Uterus (tissue), 2 donors: ENCODE data around the gene STC2.

ENCODE experiments used
- POLR2A ChIP-seq, 2 donors: fragments of 450-650 bp; IDR thresholded peaks; one replicate each; pipeline ENCODE4 v1.6.1; 2016; ENCODE audit warnings: antibody characterized with exemption in 2 of 2, mild to moderate bottlenecking in 1 of 2, moderate library complexity in 1 of 2
- TF ChIP-seq, protein P1 (sequence below), 4 experiments: fragments of 200-600 bp in 2 of 4; fragments of 450-650 bp in 2 of 4; sonication (generic) in 2 of 4; IDR thresholded peaks; one replicate each; pipeline ENCODE4 v1.5.1; 2016 to 2019; ENCODE audit warnings: antibody characterized with exemption in 4 of 4, mild to moderate bottlenecking in 2 of 4, moderate library complexity in 1 of 4

DNA sequence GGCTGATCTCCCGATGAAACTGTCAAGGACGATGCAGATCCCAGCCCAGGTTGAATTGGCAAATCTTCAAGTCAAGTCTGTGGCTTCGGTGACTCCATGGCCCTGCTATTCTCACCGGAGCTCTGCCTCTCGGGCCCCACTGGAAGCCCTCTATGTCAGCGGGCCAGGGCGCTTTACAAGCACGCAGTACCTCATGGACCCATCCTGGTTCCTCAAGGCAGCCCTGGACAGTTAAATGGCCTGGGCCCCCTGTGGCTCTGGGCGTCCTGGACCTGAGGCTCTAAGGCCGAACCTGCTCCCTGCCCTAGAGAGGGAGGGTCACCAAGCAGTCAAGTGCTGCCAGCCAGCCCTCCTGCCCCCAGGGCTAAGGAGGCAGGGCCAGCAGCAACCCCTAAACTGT, 45.3 kb downstream of the STC2 start:
- no peak for TF ChIP-seq POLR2A (IDR thresholded peaks at IDR 0.05)
- TF ChIP-seq, protein P1, sequence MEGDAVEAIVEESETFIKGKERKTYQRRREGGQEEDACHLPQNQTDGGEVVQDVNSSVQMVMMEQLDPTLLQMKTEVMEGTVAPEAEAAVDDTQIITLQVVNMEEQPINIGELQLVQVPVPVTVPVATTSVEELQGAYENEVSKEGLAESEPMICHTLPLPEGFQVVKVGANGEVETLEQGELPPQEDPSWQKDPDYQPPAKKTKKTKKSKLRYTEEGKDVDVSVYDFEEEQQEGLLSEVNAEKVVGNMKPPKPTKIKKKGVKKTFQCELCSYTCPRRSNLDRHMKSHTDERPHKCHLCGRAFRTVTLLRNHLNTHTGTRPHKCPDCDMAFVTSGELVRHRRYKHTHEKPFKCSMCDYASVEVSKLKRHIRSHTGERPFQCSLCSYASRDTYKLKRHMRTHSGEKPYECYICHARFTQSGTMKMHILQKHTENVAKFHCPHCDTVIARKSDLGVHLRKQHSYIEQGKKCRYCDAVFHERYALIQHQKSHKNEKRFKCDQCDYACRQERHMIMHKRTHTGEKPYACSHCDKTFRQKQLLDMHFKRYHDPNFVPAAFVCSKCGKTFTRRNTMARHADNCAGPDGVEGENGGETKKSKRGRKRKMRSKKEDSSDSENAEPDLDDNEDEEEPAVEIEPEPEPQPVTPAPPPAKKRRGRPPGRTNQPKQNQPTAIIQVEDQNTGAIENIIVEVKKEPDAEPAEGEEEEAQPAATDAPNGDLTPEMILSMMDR (IDR thresholded peaks at IDR 0.05): no peak
